ENCODE data around the gene ZNF207.
"Not testable (repeated sequence)": the region's sequence is repeated elsewhere in the genome, so short reads cannot be mapped to it uniquely, and the experiment has no call there.

ZNF207 gene

GRCh38 chr17:32388613-32389459, 38.9 kb downstream of the ZNF207 start:
- no peak for DNase-seq

DNA sequence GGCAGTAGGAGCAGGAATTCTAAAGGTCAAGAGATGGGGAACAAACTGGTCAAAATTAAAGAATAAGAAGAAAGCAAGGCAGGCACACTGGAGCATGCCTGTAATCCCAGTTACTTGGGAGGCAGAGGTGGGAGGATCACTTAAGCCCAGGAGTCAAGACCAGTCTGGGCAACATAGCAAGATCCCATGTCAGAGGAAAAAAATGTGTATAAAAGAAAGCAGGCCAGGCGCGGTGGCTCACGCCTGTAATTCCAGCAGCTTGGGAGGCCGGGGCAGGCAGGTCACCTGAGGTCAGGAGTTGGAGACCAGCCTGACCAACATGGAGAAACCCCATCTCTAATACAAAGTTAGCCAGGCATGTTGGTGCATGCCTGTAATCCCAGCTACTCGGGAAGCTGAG, 43.9 kb downstream of the ZNF207 start:
- no peak for DNase-seq

GRCh38 chr17:32396343-32396742, 46.4 kb downstream of the ZNF207 start:
- no peak for DNase-seq

DNA sequence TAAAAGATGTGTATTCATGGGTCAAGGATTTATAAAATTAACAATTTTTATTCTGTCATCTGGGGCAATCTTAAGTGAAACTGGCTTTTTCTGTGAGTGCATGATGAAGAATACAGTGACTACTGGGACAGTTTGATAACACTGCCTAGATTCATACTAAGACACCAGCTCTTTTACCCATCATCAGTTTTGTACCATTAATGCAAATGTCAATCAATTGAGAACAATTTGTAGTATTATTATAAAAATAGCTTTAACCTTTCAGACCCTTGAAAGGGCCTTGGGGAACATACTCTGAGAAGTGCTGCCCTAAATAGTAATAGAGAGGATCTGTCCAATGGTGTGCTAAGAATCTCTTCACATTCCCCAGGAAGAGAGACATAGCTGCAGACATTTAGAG, 49.0 kb downstream of the ZNF207 start:
- DNase-seq = no peak

DNA sequence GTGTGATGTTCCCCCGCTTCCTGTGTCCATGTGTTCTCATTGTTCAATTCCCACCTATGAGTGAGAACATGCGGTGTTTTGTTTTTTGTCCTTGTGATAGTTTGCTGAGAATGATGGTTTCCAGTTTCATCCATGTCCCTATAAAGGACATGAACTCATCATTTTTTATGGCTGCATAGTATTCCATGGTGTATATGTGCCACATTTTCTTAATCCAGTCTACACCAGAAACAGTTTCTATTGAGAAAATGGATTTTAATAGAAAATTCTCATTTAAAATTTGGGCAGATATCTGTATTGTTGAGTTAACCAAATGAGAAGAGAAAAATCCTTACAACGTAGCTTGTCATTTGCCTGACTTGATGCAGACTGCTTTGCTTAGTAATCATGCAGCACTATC, 60.1 kb downstream of the ZNF207 start:
- not testable (repeated sequence) for DNase-seq

DNA sequence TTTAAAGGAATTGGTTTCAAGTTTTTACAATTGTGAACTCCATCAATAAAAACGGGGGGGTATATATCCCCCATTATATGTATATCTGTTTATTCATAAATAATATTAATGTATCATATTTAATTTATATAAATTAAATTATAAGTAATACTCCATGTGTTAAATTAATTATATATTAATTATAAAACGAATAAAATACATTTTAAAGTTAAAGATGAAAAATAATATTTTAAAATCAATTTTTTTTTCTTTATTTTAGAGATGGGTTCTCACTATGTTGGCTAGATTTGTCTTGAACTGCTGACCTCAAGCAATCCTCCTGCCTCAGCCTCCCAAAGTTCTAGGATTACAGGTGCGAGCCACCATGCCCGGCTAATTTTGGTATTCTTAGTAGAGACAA, 76.9 kb downstream of the ZNF207 start:
- DNase-seq = no peak

GRCh38 chr17:32429598-32429997, 79.6 kb downstream of the ZNF207 start:
- DNase-seq = no peak
